Hepatocyte (in vitro differentiated cells): Measurements from ENCODE around the gene ABCF2. TPM values are rescaled to one million over a fixed set of nuclear protein-coding genes. Genes with fewer than 3 reads are reported as not detected.

Source experiments
- DNase-seq: peaks from one replicate; pipeline ENCODE4 v3.0.0-alpha.2; 2016; ENCODE audit warnings: low spot score
- H2AFZ ChIP-seq: fragments of 200-600 bp; sonication (generic); 2 replicates; pipeline ENCODE4 v1.6.0; 2016; ENCODE audit warnings: antibody characterized with exemption, mild to moderate bottlenecking
- H3K27ac ChIP-seq: fragments of 200-600 bp; sonication (generic); 2 replicates; pipeline ENCODE4 v1.5.1; 2016; ENCODE audit warnings: mild to moderate bottlenecking
- H3K27me3 ChIP-seq: fragments of 200-600 bp; sonication (generic); 2 replicates; pipeline ENCODE4 v1.6.1; 2016
- H3K36me3 ChIP-seq: fragments of 200-600 bp; sonication (generic); replicated peaks from 2 replicates; pipeline ENCODE4 v1.5.1; 2016; ENCODE audit warnings: low read depth; ENCODE audit not compliant: insufficient read depth
- H3K4me1 ChIP-seq: fragments of 200-600 bp; sonication (generic); 2 replicates; pipeline ENCODE4 v1.5.1; 2016; ENCODE audit warnings: mild to moderate bottlenecking, moderate library complexity; ENCODE audit not compliant: insufficient read depth
- H3K4me2 ChIP-seq: fragments of 200-600 bp; sonication (generic); 2 replicates; pipeline ENCODE4 v1.6.0; 2016
- H3K4me3 ChIP-seq: fragments of 200-600 bp; sonication (generic); 2 replicates; pipeline ENCODE4 v1.5.1; 2016; ENCODE audit warnings: mild to moderate bottlenecking
- H3K79me2 ChIP-seq: fragments of 200-600 bp; sonication (generic); 2 replicates; pipeline ENCODE4 v1.6.0; 2017; ENCODE audit warnings: mild to moderate bottlenecking
- H3K9me2 ChIP-seq: fragments of 200-600 bp; sonication (generic); replicated peaks from 2 replicates; pipeline ENCODE4 v1.6.0; 2017; ENCODE audit warnings: mild to moderate bottlenecking; ENCODE audit not compliant: insufficient read depth
- H3K9me3 ChIP-seq: fragments of 200-600 bp; sonication (generic); 2 replicates; pipeline ENCODE4 v1.5.1; 2016; ENCODE audit warnings: low read depth, mild to moderate bottlenecking
- H4K20me1 ChIP-seq: fragments of 200-600 bp; sonication (generic); 2 replicates; pipeline ENCODE4 v1.6.0; 2016; ENCODE audit warnings: mild to moderate bottlenecking; ENCODE audit not compliant: insufficient read depth, poor library complexity, severe bottlenecking
- EZH2 ChIP-seq: fragments of 200-600 bp; sonication (generic); IDR thresholded peaks from 2 replicates; pipeline ENCODE4 v1.6.1; 2016; ENCODE audit warnings: antibody characterized with exemption, mild to moderate bottlenecking, borderline replicate concordance
- EZH2phosphoT487 ChIP-seq: fragments of 200-600 bp; sonication (generic); IDR thresholded peaks from one replicate; pipeline ENCODE4 v1.6.1; 2018; ENCODE audit warnings: antibody characterized with exemption, mild to moderate bottlenecking, low read depth, moderate library complexity; ENCODE audit not compliant: unreplicated experiment, severe bottlenecking
- WGBS: methylation state at CpG from one replicate; pipeline ENCODE4 v1.1.6; 2016; ENCODE audit warnings: low lambda C conversion rate; ENCODE audit errors: missing lambda C conversion rate; 5-methylcytosine and 5-hydroxymethylcytosine counted together
- polyA plus RNA-seq: library from polyadenylated mRNA; unstranded; fragments of >200 nt; fragmentation: Nextera tagmentation; extraction: Ambion mirVana; gene quantifications from 2 replicates; pipeline ENCODE4 v1.2.1, GENCODE V29; 2016
- total RNA-seq: library from RNA; depleted of rRNA; stranded (reverse); fragments of >200 nt; gene quantifications from 2 replicates; pipeline ENCODE4 v1.2.3, GENCODE V29; 2014
- TF ChIP-seq, protein P1 (sequence below): fragments of 200-600 bp; sonication (generic); IDR thresholded peaks from 2 replicates; pipeline ENCODE4 v1.5.1; 2016; ENCODE audit warnings: antibody characterized with exemption, mild to moderate bottlenecking; ENCODE audit not compliant: poor library complexity

Gene ABCF2
- total and polyA plus RNA-seq, 2 experiments from 2014 or later = 25.6 to 35.3 TPM

DNA sequence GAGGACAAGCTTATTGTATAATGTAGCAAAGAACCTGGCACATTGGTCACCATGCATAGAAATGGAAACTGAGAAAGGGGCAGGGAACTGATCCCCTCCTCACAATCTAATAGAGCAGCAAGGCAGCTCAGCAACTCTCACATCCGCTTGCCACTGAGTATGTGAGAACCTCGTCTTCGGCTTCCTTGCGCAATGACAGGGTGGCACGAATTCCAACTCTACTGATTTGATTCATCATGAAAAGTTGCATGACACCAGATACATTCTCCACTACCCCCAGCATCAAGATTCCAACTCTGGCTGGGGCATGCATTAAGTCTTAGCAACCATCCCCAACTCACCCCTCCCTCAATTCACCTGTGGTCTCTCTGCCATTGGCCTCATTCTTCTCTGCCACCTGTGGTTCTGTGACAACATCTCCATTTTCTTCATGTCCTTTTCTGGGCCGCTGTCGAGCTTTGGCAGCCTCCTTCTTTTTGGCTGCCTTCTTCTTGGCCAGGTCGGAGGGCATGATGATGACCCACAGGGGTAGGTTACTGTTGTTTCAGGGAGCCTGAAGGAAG is 976 bp downstream of the ABCF2 start:
- TF ChIP-seq EZH2phosphoT487 = no peak
- TF ChIP-seq, protein P1, sequence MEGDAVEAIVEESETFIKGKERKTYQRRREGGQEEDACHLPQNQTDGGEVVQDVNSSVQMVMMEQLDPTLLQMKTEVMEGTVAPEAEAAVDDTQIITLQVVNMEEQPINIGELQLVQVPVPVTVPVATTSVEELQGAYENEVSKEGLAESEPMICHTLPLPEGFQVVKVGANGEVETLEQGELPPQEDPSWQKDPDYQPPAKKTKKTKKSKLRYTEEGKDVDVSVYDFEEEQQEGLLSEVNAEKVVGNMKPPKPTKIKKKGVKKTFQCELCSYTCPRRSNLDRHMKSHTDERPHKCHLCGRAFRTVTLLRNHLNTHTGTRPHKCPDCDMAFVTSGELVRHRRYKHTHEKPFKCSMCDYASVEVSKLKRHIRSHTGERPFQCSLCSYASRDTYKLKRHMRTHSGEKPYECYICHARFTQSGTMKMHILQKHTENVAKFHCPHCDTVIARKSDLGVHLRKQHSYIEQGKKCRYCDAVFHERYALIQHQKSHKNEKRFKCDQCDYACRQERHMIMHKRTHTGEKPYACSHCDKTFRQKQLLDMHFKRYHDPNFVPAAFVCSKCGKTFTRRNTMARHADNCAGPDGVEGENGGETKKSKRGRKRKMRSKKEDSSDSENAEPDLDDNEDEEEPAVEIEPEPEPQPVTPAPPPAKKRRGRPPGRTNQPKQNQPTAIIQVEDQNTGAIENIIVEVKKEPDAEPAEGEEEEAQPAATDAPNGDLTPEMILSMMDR = no peak
- no peak for TF ChIP-seq EZH2
- WGBS = 73% methylated on average over 8 of the region's 8 CpGs
- H3K27ac ChIP-seq = no peak overlapping the region
- H3K9me3 ChIP-seq = no peaks in the 10 kb centered on the region
- DNase-seq = no peak
- no peaks in the 10 kb centered on the region for H4K20me1 ChIP-seq
- H3K4me3 ChIP-seq = peak overlapping the region; percentile 51
- no peaks in the 10 kb centered on the region for H3K27me3 ChIP-seq
- H2AFZ ChIP-seq = no peak overlapping the region
- no peaks in the 10 kb centered on the region for H3K36me3 ChIP-seq
- peak overlapping the region; percentile 97 for H3K4me2 ChIP-seq
- H3K79me2 ChIP-seq = peaks cover 14% of the 10 kb centered on the region
- peaks cover 20% of the 10 kb centered on the region for H3K4me1 ChIP-seq
- no peaks in the 10 kb centered on the region for H3K9me2 ChIP-seq

DNA sequence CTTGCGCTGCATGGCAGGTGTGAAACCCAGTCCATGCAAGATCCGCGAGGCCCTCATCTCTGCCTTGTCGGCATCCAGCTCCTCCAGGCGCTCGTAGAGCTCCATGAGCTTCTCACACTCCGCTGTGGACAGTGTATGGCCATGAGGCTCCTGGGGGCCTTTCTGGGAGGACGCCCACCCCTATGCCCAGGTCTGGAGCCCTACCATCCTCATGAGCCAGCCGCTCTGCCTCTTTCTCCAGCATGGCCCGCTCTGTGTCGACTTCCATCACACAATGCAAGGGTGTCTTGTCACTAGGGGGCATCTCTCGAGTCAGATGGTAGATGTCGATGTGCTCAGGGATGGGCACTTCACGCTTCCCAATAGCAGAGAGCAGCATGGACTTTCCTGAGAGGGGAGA is 3.3 kb downstream of the ABCF2 start:
- no peaks in the 10 kb centered on the region for H4K20me1 ChIP-seq
- TF ChIP-seq, protein P1 = no peak
- no peak for TF ChIP-seq EZH2
- DNase-seq = no peak
- H3K79me2 ChIP-seq = peaks cover 14% of the 10 kb centered on the region
- H2AFZ ChIP-seq = no peak overlapping the region
- no peak overlapping the region for H3K4me2 ChIP-seq
- no peaks in the 10 kb centered on the region for H3K9me2 ChIP-seq
- H3K9me3 ChIP-seq = no peaks in the 10 kb centered on the region
- H3K36me3 ChIP-seq = no peaks in the 10 kb centered on the region
- 95% methylated on average over 14 of the region's 14 CpGs for WGBS
- H3K27ac ChIP-seq = no peak overlapping the region
- H3K4me3 ChIP-seq = no peak overlapping the region
- peaks cover 20% of the 10 kb centered on the region for H3K4me1 ChIP-seq
- no peaks in the 10 kb centered on the region for H3K27me3 ChIP-seq

DNA sequence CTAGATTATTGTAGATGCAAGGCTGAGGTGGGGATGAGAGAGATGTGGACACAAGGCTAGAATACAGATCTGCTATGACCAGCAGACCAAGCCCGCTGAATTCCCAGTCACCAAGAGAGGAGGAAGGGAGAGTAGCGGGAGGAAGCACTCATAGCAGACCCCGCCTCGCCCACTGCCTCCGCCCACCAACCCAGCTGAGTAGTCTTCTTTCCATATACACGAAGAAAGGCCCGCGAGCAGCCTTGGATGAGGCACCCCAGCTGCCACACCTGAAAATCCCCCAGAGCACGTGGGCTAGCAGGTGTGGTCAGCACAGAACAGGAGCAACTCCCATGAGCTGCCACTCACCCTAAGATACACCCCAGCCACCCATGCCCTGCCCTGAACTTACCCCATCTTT is 8.8 kb downstream of the ABCF2 start:
- no peak overlapping the region for H3K4me2 ChIP-seq
- no peaks in the 10 kb centered on the region for H3K4me1 ChIP-seq
- H3K27ac ChIP-seq = no peak overlapping the region
- no peaks in the 10 kb centered on the region for H3K36me3 ChIP-seq
- H3K4me3 ChIP-seq = no peak overlapping the region
- no peaks in the 10 kb centered on the region for H3K27me3 ChIP-seq
- H4K20me1 ChIP-seq = no peaks in the 10 kb centered on the region
- H3K9me3 ChIP-seq = no peaks in the 10 kb centered on the region
- no peak for DNase-seq
- 92% methylated on average over 8 of the region's 9 CpGs for WGBS
- no peak overlapping the region for H2AFZ ChIP-seq
- no peaks in the 10 kb centered on the region for H3K79me2 ChIP-seq
- TF ChIP-seq, protein P1 = no peak
- no peak for TF ChIP-seq EZH2phosphoT487
- no peak for TF ChIP-seq EZH2
- H3K9me2 ChIP-seq = no peaks in the 10 kb centered on the region

DNA sequence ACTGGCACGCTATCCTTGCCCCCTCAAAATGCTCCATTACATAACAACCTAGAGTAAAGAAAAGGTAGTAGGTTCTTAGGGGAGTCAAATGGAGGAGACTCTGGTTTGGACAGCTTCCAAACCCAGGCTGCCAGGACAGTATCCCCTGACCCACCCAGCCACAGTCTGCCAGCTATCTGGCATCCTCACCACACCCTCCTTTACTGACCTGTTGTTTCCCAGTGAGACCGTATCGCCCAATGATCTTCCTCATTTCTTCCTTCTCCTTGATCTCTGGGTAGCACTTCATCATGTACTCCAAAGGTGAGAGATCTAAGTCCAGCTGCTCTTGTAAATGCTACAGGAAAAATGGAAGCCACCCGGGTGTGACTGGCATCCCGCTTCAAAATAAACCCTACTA is 11.6 kb downstream of the ABCF2 start:
- Histone ChIP-seq H3K4me3 (no peak overlapping the region), H3K27ac (no peak overlapping the region), H3K27me3 (no peaks in the 10 kb centered on the region), H3K9me3 (no peaks in the 10 kb centered on the region), H2AFZ (no peak overlapping the region), H3K36me3 (no peaks in the 10 kb centered on the region), H3K9me2 (no peaks in the 10 kb centered on the region), H3K4me1 (no peaks in the 10 kb centered on the region), H4K20me1 (no peaks in the 10 kb centered on the region), H3K79me2 (no peaks in the 10 kb centered on the region), H3K4me2 (no peak overlapping the region)
- DNase-seq = no peak
- TF ChIP-seq EZH2 (no peak), EZH2phosphoT487 (no peak)
- TF ChIP-seq, protein P1 = no peak
- 98% methylated on average over 5 of the region's 5 CpGs for WGBS
